SH-SY5Y (cell line): ENCODE measurements around the gene C10orf95.

Experiments
- GATA2 ChIP-seq: IDR thresholded peaks from 2 replicates; pipeline ENCODE4 v1.6.1; 2011; ENCODE audit warnings: mild to moderate bottlenecking, low read depth, low read length
- GATA3 ChIP-seq: IDR thresholded peaks from 2 replicates; pipeline ENCODE4 v1.6.1; 2011; ENCODE audit warnings: low read depth, mild to moderate bottlenecking, low read length, moderate library complexity

Gene C10orf95

GRCh38 chr10:102432162-102432950, 19.0 kb downstream of the C10orf95 start, which contains the start of gene CUEDC2:
TSS of gene CUEDC2 (minus strand) at chr10:102432574. CDS start at chr10:102425188, 7,386 bp downstream.
- TF ChIP-seq GATA2 = no peak
- no peak for TF ChIP-seq GATA3

- TF ChIP-seq GATA3 = no peak
- TF ChIP-seq GATA2 = no peak
Measured at GRCh38 chr10:102431452-102432124, 19.8 kb downstream of the C10orf95 start.

DNA sequence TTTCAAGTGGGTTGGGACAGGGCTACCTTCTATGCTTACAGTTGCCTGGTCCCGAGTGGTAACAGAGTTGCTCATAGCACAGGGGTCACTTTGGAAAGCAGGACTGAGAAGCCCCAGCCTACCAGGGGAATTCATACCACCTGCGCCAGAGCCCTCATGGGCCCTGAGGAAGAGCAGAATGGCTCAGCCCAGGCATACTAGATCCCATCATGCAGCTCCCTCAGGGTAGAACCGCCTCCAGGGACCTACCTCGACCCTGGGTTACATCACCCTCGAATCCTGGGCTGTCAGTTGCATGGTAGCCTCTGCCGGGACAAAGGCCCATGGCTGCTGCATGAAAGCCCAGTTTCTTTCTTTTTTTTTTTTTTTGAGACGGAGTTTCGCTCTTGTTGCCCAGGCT, 21.9 kb downstream of the C10orf95 start:
- TF ChIP-seq GATA2 (no peak), GATA3 (no peak)

DNA sequence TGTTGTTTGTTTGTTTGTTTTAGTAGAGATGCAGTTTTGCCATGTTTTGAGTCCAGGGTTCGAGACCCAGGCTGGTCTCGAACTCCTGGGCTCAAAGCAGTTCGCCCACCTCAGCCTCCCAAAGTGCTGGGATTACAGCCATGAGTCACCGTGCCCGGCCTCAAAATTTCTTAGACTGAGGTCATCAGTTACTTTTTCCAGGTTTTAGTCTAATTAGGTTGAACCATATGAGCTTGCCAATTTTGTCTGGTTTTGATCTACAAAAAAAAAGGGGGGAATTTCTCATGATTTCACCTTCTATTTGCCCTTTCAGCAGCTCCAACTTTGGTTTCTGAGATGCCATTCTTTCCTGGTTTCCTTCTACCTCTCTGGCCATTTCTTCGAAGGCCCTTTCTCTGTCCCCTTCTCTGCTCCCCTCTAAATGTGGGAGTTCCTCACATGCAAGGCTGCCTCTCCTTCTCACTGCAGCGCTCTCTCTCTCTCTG, 24.5 kb downstream of the C10orf95 start:
- TF ChIP-seq GATA3 (no peak), GATA2 (no peak)

DNA sequence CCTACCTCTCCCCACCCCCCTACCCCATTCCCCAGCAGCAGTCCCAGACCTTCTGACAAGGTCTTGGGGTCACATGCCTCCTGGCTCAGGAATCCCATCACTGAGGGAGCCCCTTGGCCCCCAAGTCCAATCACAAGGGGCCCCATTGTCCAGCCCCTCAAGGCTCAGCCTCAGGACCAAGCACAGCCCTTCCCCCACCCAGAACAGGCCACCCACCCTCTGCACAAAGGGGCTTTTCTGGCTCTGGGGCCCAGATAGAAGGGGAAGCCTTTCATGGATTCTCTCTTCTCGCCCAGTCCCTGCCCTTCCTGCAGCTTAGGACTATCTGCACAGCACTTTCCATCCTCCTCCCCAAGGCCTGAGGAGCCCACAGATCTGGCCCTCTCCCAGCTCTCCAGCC, 25.9 kb downstream of the C10orf95 start:
- no peak for TF ChIP-seq GATA2

GRCh38 chr10:102424916-102425315, 26.4 kb downstream of the C10orf95 start:
- TF ChIP-seq GATA2 (no peak), GATA3 (no peak)

DNA sequence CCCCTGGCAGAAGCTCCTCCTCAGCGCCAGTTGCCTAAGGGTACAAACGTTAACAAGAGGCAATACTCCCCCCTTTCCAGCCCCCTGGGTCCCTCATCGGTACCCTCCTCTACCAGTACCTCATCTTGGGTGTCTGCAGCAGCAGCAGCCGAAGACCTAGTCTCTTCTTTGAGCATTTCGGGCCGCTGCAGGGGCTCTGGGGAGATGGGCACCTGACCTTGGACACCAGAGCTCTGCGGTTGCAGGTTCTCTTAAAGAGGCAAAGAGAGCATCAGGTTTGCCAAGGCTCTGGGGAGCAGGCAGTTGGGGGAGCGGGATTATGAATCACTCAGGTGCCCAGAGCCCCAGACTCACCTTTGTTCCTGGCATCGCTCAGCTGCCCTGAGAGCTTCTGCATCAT, 27.2 kb downstream of the C10orf95 start:
- TF ChIP-seq GATA3 = no peak
- no peak for TF ChIP-seq GATA2

DNA sequence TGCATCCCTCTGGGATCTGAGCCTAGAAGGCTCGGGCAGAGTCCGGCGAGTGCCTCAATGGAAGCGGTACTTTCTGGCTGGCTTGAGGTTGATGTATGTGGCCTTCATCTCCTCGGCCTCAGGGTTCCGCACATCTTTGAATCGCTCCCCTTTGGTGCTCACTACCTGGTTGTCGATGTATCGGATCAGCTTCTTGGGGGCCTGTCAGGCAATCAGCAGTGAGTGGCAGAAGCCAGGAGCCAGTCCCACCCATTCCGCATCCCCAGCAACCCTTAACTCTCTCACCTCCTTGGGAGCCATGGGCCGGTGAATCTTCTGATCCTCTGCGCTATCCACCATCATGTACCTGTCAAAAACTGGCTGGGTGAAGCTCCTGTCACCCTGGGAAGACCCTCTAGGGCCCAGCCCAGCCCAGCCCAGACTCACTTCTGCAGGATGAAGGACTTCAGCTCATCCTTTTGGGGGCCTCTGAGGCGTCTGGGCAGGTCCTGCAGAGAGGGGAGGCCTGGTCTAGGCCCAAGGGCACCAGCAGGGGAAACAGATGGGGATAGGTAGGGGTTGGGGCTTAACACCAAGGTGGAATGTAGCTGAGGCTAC, 27.9 kb downstream of the C10orf95 start:
- TF ChIP-seq GATA3 = no peak
- no peak for TF ChIP-seq GATA2

DNA sequence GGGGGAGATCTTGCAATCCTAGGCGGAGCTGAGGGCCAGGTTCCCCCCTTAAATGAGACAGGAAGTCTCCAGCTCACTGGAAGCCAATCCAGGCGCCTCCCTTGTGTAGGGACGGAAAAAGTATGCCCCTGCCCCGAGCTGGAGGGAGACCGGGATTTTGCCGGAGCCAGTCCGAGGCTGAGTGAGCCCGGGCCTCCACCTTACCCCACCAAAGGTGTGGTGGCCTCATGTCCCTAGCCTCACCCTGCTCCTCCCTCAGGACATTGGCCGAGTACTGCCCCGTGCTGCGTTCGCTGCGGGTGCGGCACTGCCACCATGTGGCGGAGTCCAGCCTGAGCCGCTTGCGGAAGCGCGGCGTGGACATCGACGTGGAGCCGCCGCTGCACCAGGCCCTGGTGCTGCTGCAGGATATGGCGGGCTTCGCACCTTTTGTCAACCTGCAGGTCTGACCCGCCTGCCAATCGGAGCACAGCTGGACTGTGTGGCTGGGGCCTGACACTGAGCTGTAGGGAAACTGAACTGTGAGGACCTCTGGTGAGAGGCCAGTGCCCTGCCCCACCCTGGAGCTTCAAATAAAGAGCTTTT, 28.7 kb downstream of the C10orf95 start:
- TF ChIP-seq GATA2 (no peak), GATA3 (no peak)

DNA sequence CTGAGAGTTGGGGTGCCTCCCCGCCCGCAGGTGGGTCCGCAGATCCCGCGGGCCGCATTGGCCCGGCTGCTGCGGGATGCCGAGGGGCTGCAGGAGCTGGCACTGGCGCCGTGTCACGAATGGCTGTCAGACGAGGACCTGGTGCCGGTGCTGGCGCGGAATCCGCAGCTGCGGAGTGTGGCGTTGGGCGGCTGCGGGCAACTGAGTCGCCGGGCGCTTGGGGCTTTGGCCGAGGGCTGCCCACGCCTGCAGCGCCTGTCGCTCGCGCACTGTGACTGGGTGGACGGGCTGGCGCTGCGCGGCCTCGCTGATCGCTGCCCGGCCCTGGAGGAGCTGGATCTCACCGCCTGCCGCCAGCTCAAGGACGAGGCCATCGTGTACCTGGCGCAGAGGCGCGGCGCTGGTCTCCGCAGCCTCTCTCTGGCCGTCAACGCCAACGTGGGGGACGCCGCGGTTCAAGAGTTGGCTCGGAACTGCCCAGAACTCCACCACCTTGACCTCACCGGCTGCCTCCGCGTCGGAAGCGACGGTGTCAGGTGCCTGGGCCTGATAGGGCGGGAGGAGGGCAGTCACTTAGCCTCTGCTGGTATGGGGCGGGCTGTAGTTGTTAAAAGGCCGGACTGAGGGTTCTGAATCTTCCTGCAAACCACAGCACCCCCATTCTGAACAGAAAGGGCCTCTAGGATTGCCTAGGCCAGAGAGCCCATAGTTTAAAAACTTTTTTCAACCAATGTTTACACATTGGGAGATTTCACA, 29.4 kb downstream of the C10orf95 start:
- TF ChIP-seq GATA2 (no peak), GATA3 (no peak)

DNA sequence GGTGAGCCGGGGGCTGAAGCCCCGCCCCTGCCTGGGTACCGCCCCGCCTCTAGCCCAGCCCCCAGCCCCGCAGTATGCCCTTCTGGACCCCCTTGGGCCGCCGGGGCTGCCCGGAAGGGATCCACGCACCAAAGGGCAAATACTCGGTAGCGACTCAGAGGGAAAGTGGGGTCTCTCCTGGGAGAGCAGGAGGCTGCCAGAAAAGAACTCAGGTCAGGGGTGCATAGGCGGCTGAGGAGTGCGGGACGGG, 29.9 kb downstream of the C10orf95 start:
- TF ChIP-seq GATA2 (no peak), GATA3 (no peak)

DNA sequence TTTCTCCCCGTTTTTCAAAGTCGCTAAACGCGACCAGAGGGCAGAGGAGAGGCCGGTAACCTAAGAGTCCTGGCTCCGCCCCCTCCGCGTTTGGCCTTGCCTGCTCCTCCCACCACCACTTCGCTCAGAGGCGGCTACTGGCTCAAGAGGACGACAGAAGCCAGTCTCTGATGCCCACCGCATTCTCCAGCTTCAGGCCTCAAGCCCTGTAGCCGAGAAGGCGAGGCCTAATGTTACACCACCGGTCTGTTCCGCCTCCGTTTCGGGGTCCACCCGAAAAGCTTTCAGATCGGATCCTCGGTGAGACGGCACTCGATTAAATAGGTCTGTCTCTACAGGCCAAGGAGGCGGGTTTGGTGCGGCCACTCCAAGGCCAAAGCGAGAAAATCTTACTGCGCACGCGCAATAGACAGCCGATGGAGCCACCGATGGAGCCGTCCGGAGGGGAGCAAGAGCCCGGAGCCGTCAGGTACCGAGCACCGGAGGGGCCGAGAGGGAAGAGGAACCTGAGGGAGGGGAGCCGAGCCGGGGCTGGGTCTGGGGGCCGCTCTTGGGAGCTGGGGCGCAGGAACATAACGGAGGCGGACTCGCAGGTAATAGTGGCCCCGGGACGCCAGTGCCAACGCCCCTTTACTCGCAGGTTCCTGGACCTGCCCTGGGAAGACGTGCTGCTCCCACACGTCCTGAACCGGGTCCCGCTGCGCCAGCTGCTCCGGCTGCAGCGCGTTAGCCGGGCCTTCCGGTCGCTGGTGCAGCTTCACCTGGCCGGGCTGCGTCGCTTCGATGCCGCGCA, 30.4 kb downstream of the C10orf95 start, which contains the start of gene FBXL15:
FBXL15 (plus strand) TSS at position 123 of the 793 bp plus-strand sequence; CDS start at position 417, 294 bp downstream.
- TF ChIP-seq GATA3 (no peak), GATA2 (no peak)

DNA sequence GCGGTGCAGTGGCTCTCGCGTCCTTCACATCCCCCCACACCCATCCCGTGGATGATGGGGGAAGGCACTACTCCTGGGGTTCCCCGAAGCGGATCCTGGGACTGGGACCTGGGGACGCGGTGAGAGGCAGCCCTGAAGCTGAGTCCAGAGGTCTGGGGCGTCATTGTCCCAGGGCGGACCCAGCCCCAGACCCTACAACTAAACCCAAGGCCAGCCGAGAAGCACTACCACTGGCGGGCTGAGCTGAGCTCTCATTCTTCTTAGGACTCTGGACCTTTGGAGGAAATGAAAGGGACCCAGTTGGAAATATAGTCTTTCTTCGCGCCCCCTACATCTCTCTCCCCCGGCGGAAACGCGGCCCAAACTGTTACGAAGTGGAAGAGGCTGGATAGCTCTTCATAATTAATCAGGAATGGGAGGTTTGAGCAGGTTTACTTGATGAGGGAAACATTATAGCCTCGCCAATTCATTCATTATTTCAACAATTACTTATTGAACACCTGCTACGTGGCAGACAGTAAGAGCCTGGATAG, 31.1 kb downstream of the C10orf95 start:
- TF ChIP-seq GATA3 (no peak), GATA2 (no peak)
